HEK293T (cell line): ENCODE measurements around the gene LARP4B.

Experiments
- ARNT ChIP-seq: fragments of 450-650 bp; IDR thresholded peaks from 2 replicates; pipeline ENCODE4 v1.6.1; 2017; ENCODE audit warnings: mild to moderate bottlenecking
- BHLHE40 ChIP-seq: fragments of 450-650 bp; IDR thresholded peaks from 2 replicates; pipeline ENCODE4 v1.6.1; 2016; ENCODE audit warnings: mild to moderate bottlenecking, moderate library complexity, borderline replicate concordance
- ELF4 ChIP-seq: fragments of 450-650 bp; IDR thresholded peaks from 2 replicates; pipeline ENCODE4 v1.6.1; 2017; ENCODE audit warnings: antibody characterized with exemption
- FOXA1 ChIP-seq: fragments of 450-650 bp; IDR thresholded peaks from 2 replicates; pipeline ENCODE4 v1.6.1; 2016; ENCODE audit warnings: mild to moderate bottlenecking
- FOXK2 ChIP-seq: fragments of 450-650 bp; IDR thresholded peaks from 2 replicates; pipeline ENCODE4 v1.6.1; 2016; ENCODE audit warnings: mild to moderate bottlenecking
- FOXM1 ChIP-seq: fragments of 450-650 bp; IDR thresholded peaks from 2 replicates; pipeline ENCODE4 v1.6.1; 2017; ENCODE audit warnings: mild to moderate bottlenecking, borderline replicate concordance
- HDGF ChIP-seq: fragments of 450-650 bp; IDR thresholded peaks from 2 replicates; pipeline ENCODE4 v1.6.1; 2017; ENCODE audit warnings: antibody characterized with exemption, borderline replicate concordance
- L3MBTL2 ChIP-seq: fragments of 450-650 bp; conservative IDR thresholded peaks from 2 replicates; pipeline ENCODE4 v1.6.1; 2016; ENCODE audit warnings: mild to moderate bottlenecking
- NFRKB ChIP-seq: fragments of 450-650 bp; IDR thresholded peaks from 2 replicates; pipeline ENCODE4 v1.6.1; 2016; ENCODE audit warnings: mild to moderate bottlenecking, moderate library complexity
- SP1 ChIP-seq: fragments of 450-650 bp; IDR thresholded peaks from 2 replicates; pipeline ENCODE4 v1.6.1; 2017
- SUZ12 ChIP-seq: fragments of 450-650 bp; IDR thresholded peaks from 2 replicates; pipeline ENCODE4 v1.6.1; 2016; ENCODE audit warnings: mild to moderate bottlenecking
- ZNF384 ChIP-seq: fragments of 450-650 bp; IDR thresholded peaks from 2 replicates; pipeline ENCODE4 v1.6.1; 2016

GRCh38 chr10:866577-866941 lies 64.9 kb downstream of the LARP4B start:
- no peak for TF ChIP-seq SP1
- no peak for TF ChIP-seq ARNT
- TF ChIP-seq FOXK2, result no peak
- no peak for TF ChIP-seq FOXA1
- no peak for TF ChIP-seq SUZ12
- TF ChIP-seq HDGF, result no peak
- no peak for TF ChIP-seq FOXM1
- no peak for TF ChIP-seq NFRKB
- TF ChIP-seq BHLHE40, result no peak
- TF ChIP-seq ELF4, result no peak
- no peak for TF ChIP-seq ZNF384
- TF ChIP-seq L3MBTL2, result no peak
